GM19043 (cell line): Measurements from ENCODE around the gene DDX27.

Experiments used
- ATAC-seq: cut with Tn5 transposase; IDR thresholded peaks from one replicate; pipeline ENCODE4 v1.9.1; 2021; ENCODE audit warnings: low read depth; ENCODE audit not compliant: unreplicated experiment

Gene DDX27

DNA sequence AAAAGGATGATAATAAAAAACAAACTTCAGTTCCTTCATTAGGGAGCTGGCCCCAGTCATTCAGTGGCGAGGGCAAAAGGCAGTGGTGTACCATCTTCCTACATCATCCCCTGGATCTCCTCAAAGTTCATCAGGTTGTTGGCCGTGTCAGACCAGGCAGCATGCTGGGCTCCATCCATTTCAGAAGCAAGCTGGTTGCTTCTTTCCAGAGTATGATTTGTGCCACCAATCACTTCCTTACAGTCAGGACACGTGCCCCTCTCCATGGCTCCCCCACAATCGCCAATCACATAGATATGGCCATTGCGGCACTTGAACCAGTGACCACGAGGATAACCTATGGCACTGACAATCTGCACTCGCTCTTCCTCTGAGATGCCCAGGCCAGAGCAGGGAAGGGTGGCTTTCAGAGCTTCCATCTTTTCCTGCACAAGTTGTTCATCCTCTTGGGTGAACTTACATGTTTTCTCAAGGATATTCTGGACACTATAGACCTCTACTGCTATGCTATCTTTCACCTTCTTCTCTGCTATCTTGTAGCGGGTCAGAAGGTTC is 28.0 kb downstream of the DDX27 start:
- no peak for ATAC-seq

DNA sequence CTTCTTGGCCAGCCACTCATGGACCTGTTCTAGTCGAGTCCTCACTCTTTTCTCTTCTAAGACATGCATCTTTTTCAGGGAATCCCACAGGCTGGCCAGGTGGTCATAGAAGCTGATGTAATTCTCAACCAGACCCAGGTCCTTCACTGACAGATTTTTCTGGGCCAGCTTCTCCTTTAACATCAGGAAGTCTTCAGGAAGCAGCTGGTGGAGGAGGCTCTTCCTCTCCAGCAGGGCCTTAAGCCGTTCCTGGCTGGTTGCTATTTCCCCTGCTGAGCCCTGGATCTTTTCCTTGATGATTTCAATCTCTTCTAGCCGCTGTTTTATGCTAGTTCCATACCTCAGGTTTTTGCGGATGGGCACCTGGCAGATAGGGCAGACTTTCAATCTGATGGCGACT is 28.6 kb downstream of the DDX27 start:
- no peak for ATAC-seq

DNA sequence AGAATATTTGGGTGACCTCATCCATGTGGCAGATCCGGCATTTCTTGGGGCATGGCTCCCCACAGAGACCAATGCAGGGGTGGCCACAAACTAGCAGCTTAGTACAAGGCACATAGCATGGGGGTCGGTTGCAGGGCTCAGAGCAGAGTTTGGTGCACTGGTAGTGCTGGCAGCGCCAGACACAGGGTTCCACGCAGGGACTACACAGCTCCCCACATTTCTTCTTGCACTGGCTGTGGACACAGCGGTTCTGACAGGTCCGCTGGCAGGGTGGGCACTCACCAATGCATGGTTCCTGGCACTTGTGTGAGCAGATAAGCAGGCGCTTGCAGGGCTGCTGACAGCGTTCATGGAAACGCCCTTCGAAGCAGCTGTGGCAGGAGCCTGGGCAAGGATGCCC is 29.1 kb downstream of the DDX27 start:
- ATAC-seq = no peak

- ATAC-seq = no peak
Measured at GRCh38 chr20:49248879-49249665, 29.9 kb downstream of the DDX27 start.

DNA sequence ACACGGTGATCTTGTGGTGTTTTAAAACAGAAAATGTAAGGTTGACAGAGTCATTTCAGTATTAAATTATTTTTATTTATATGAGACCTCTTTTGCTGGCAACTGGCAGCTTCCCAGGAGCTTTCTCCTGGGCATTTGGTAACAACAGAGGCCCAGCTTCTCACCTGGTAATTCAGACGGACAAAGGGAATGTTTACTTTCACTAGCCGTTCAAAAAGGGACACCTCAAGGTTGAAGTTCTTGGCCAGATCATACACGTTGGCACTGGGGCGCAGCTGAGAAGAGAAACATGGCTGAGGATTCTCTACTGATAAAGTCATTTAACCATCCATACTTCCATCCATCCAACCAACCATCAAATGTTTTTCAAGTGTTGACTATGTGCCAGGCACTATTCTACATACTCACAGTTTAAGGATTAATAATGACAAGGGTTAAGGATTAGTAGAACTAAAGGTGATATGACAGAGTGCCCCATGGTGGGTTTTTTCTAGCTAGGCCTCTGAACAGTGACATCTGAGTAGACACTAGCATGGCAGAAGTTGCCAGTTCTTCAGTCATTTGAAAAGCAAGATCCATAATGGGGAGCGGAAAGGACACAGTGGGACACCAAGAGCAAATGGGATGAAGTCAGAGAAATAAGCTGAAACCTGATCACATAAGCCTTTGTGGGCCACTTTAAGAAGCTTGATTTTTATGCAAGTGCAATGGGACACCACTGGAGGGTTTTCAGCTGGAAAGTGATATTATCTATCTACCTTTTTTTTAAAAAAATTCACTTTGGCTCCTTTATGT is 33.5 kb downstream of the DDX27 start:
- no peak for ATAC-seq

GRCh38 chr20:49256261-49256660 is 37.0 kb downstream of the DDX27 start:
- no peak for ATAC-seq

DNA sequence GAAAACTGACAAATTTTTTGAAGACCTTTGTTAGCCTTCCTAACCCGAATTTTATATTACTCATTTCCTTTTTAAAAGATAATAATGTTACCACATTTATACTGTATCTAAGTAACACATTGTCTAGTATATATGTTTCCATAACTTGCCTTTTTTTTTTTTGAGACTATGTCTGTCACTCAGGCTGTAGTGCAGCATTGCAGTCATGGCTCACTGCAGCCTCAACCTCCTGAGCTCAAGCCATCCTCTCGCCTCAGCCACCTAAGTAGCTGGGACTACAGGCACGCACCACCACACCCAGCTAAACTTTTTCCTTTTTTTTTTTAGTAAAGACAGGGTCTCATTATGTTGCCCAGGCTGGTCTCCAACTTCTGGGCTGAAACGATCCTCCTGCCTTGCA is 40.1 kb downstream of the DDX27 start:
- ATAC-seq = no peak

DNA sequence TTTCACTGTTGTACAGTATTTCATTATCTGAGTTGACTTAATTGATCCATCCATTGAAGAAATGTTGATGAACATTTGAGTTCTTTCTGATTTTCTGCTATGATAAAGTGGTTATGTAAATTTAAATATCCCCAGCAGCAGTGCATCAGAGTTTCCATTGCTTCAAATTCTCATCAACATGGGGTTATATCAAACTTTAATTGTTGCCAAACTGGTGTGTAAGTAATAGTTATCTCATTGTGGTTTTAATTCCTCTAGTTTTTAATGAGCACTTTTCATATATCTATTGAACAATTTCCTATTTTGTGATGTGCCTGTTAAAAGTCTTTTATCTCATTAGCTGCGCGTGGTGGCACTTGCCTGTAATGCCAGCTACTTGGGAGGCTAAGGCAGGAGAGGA is 40.6 kb downstream of the DDX27 start:
- ATAC-seq = no peak

GRCh38 chr20:49260218-49260617 is 41.0 kb downstream of the DDX27 start:
- no peak for ATAC-seq

DNA sequence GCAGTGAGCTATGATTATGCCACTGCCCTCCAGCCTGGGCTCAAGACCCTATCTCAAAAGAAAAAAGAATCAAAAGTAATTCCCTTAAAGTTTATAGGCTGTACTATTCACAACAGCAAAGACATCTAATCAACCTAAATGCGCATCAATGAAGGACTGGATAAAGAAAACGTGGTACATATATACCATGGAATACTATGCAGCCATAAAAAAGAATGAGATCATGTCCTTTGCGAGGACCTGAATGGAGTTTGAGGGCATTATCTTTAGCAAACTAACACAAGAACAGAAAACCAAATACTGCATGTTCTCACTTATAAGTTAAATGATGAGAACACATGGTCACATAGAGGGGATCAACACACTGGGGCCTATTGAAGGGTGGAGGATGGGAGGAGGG is 42.0 kb downstream of the DDX27 start:
- no peak for ATAC-seq

GRCh38 chr20:49262444-49262843 is 43.2 kb downstream of the DDX27 start:
- ATAC-seq = no peak

- ATAC-seq = no peak
Measured at GRCh38 chr20:49267327-49267726, 48.1 kb downstream of the DDX27 start.

DNA sequence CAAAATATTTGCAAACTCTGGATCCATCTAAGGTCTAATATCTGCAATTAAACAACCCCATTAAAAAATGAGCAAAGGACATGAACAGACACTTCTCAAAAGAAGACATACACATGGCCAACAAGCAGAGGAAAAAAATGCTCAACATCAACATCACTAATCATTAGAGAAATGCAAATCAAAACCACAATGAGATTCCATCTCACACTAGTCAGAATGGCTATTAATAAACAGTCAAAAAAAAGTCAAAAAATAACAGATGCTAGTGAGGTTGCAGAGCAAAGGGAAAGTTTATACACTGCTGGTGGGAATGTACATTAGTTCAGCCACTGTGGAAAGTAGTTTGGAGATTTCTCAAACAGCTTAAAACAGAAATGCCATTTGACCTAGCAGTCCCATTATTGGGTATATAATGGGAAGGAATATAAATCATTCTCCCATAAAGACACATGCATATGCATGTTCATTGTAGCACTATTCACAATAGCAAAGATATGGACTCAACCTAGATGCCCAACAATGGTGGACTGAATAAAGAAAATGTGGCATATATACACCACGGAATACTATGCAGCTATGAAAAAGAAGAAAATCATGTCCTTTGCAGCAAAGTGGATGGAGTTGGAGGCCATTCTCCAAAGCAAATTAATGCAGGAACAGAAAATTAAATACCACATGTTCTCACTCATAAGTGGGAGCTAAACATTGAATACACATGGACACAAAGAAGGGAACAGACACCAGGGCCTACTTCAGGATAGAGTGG is 49.6 kb downstream of the DDX27 start:
- no peak for ATAC-seq

GRCh38 chr20:49270177-49270576 is 51.0 kb downstream of the DDX27 start:
- no peak for ATAC-seq

DNA sequence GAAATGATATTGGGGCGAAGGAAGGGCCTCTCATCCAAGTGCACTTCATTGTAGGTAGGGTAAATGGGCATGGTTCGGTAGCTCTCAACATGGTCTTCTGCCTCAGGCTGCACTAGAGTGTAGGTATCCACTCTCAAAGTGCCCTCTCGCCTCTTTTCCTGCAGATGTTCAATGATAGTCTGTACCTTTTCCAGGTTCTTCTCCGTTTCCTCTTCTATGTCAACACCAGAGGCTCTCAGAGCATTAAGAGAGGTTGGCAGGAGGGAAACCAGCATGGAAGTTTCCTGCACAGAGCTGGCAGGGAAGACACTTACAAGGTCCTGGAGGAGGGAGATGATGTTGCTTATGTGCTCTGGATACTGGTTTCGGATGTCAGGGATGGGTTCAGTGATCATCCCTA is 51.5 kb downstream of the DDX27 start:
- ATAC-seq = no peak

GRCh38 chr20:49272654-49273053 is 53.4 kb downstream of the DDX27 start:
- ATAC-seq = no peak

DNA sequence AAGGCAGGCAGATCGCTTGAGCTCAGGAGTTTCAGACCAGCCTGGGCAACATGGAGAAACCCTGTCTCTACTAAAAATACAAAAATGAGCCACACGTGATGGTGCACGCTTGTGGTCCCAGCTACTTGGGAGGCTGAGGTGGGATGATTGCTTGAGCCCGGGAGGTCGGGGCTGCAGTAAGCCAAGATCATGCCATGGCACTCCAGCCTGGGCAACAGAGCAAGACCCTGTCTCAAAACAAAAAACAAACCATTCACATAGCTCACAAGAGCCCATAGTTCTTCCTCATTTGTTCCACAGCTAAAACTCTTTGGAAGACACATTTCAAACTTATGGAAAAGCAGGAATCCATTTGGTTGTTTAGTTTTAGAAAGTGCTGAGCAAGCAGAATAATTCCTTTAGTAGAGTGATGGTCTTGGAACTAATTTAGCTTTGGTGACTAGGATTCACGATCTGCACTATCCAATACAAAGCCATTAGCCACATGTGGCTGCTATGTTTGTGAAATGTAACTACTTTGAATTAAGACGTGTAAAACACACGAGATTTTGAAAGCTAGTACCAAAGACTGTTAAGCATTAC is 54.6 kb downstream of the DDX27 start:
- no peak for ATAC-seq

DNA sequence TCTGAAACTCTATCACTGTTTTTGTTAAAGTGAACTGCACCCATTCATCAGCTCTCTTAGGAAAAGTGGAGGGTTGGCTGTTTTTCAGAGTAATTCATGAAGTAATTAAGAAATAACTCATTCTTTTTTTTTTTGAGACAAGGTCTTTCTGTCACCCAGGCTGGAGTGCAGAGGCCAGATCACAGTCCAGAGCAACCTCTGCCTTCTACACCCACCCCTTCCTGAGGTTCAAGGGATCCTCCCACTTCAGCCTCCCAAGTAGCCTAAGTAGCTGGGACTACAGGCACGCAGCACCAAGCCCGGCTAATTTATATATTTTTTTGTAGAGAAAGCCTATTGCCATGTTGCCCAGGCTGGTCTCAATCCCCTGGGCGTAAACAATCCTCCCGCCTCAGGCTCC is 56.0 kb downstream of the DDX27 start:
- no peak for ATAC-seq

DNA sequence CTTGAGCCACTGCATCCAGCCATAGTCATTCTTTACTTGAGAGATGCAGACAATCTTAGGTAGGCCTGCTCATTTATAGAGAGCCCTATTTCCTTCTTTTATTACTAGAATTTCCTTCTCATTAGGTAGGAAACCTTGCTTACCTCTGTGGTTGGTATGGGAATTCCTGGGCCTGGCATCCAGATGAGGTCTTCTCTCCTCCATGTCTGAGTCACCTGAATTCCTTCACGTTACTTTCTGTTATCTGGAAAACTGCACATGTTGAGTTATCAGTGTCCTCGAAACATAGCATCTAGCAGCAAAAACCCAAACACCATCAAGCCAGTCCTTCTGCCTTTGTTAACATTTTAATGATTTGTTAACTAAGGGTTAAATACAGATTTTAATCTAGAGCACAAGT is 56.4 kb downstream of the DDX27 start:
- no peak for ATAC-seq

DNA sequence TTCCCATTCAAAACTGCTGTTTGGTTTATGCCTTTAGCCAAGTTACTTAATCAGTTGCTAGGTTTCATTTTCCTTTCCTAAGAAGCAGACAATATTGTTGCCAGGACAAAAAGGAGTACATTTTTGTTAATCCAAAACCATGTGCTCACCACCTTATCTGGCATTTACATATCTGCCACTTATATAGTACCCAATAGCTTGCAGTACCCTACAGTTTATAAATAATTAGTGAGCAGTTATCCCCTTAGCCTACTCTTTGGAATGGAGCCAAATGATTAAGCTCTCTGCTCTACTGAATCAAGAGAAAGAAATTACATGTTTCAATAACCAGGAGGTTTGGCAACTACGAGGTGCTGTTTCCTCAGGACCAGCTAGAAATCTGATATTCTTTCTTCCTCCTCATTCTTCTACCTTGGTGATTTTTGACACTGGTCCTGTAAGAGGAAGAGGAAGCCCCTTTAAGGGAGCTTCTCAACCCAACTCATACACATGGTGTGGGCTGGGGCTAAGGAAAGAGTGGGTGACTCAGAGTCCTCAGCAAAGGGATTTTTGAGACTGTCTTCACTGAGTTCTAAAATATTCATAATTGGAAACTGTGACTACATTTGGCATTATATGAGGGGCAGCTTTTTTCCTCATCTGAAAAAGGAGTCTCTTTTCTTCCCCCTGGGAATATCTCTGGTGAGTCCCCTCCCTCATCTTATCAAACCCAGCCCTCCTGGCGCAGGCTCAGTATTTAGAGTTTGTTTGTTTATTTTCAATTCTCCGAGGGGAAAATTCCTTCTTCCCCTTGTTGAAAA is 57.1 kb downstream of the DDX27 start:
- ATAC-seq = no peak
